GM19351 (cell line): ENCODE measurements around the gene SLC30A10.
"Not testable (repeated sequence)": the region's sequence is repeated elsewhere in the genome, so short reads cannot be mapped to it uniquely, and the experiment has no call there.

Experiments
- ATAC-seq: cut with Tn5 transposase; IDR thresholded peaks from one replicate; pipeline ENCODE4 v1.9.1; 2021; ENCODE audit warnings: mild to moderate bottlenecking, moderate library complexity; ENCODE audit not compliant: unreplicated experiment

SLC30A10 gene

DNA sequence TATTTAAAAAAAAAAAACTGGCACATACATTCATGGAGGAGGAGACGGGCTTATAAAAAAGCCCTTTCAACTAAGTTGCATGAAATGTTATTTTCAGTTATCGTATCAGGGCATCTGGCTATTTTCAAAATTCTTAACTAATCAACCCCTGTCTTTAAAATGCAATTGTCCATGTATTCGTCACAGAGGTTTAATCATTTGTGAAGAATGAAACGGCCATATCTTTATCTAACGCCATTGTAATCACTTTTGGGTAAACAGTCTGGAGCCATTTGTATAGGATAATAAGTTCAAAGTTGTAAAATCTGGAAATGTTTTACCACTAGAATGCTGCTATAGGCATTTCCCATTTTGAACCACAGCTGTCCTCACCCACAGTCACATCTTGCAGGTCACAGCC, 30.4 kb downstream of the SLC30A10 start:
- ATAC-seq: no peak

DNA sequence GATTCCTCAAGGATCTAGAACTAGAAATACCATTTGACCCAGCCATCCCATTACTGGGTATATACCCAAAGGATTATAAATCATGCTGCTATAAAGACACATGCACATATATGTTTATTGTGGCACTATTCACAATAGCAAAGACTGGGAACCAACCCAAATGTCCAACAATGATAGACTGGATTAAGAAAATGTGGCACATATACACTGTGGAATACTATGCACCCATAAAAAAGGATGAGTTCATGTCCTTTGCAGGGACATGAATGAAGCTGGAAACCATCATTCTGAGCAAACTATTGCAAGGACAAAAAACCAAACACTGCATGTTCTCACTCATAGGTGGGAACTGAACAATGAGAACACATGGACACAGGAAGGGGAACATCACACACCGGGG, 36.1 kb downstream of the SLC30A10 start:
- ATAC-seq: not testable (repeated sequence)

DNA sequence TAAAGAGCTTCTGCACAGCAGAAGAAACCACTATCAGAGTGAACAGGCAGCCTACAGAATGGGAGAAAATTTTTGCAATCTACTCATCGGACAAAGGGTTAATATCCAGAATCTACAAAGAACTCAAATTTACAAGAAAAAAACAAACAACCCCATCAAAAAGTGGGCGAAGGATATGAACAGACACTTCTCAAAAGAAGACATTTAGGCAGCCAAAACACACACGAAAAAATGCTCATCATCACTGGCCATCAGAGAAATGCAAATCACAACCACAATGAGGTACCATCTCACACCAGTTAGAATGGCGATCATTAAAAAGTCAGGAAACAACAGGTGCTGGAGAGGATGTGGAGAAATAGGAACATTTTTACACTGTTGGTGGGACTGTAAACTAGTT, 36.5 kb downstream of the SLC30A10 start:
- ATAC-seq: not testable (repeated sequence)

DNA sequence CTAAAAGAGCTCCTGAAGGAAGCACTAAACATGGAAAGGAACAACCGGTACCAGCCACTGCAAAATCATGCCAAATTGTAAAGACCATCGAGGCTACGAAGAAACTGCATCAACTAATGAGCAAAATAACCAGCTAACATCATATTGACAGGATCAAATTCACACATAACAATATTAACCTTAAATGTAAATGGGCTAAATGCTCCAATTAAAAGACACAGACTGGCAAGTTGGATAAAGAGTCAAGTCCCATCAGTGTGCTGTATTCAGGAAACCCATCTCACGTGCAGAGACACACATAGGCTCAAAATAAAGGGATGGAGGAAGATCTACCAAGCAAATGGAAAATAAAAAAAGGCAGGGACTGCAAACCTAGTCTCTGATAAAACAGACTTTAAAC, 39.7 kb downstream of the SLC30A10 start:
- not testable (repeated sequence) for ATAC-seq

DNA sequence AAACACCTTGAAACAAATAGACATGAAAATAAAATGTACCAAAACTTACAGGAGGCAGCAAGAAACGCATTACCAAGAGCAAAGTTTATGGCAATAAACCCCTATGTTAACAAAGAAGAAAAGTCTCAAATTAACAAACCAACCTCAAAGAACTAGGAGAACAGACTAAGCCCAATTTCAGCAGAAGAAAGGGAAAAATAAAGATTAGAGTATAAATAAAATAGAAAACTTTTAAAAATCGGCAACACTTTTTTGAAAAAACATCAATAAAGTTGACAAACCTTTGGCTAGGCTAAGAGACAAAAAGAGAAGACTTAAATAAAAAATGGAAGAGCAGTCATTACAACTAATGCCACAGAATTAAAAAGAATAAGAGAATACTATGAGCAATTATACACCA, 42.7 kb downstream of the SLC30A10 start:
- ATAC-seq: no peak

DNA sequence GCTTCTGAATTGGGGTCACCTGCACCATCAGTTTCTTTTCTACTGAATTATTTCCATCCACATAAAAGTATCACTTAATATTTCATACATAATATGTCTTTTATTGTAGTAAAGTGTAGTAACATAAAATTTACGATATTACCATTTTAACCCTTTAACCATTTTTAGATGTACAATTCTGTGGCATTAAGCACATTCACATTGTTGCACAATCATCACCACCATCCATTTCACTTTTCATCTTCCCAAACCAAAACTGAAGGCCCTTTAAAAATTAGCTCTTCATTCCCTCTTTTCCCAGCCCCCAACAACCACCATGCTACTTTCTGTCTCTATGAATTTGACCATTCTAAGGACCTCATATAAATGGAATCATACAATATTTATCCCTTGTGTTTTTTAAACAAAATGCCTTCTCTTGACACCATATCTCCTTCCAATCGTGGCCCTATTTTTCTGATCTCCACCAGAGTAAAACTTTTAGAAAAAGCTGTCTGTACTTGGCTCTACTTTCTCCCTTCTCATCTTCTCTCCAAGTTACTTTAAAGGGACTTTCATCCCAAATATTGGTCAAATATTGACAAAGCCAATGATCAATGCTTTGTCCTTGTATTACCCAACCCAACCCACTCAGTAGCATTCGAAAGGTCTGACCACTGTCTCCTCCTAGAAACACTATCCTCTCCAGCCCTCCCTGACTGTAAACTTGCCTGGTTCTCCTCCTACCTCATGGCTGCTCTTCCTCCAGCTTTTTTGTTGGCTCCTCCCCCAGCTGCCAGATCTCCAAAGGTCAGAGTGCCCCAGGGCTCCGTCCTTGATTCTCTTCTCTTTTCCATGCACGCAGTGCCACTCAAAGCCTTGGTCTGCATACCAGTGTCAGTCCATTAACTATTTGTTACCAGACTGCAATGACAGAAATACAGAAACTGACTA, 44.7 kb downstream of the SLC30A10 start:
- ATAC-seq: no peak

DNA sequence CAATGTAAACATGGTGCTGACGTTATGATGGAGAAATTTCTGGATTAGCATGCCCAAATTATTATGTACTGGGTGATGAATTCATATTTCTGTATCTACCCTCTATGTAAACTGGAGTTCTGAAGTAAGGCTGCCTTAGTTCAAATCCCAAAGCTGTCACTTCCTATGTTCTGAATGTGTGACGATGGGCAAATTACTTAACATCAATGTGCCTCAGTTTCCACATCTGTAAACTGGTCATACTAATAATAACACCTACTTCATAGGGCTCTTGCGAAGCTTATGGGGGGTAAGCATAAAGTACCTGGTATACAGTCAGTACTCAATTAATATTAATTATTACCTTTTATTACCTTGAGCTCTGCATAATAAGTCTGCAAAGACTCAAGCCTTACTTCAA, 45.6 kb downstream of the SLC30A10 start:
- no peak for ATAC-seq

DNA sequence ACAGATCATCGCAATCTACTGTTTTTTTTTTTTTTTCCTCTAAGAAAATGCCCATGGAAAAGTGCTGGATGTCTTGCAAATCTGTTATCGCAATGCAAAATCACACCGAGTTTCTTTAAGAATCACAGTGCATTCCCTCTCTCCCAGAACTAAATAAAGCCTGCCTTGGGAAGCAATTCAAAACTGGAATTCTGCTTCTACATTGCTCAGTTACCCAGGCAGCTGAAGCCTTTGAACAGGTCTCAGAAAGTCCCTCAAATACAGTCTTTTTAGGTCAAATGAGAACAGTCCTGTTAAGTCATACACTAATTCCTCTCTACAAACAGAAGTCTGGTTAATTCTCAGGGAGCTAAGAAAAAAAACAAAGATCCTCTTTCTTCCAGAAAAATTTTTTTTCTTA, 46.3 kb downstream of the SLC30A10 start:
- no peak for ATAC-seq

DNA sequence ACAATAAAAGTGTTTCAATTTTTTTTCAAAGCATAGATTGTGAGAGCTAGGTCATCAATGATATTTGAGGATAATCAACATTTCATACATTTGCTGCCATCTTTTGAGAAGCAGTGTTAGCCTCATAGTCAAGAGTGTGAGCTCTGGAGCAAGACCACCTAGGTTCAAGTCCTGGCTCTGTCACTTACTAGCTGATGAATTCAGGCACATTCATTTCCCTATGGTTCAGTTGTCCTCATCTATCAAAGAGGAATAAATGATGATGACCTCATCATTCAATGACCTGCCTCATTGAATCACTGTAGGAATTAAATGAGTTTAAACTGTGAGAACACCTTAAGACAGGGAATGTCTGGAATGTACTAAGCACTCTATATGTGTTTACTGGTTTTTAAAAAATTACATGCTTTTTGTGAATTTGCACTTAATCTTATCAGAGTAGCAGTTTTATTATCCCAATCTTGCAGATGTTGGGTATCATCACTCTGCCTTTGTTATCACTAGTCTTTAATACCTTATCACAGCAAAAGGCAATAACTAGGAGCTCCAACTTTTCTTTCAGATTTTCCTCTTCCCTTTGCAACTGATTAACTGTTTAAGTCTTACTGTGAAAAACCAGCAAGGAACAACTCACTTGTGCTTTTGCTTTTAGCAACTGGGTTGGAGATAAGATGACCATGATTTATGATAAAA, 47.4 kb downstream of the SLC30A10 start:
- no peak for ATAC-seq

DNA sequence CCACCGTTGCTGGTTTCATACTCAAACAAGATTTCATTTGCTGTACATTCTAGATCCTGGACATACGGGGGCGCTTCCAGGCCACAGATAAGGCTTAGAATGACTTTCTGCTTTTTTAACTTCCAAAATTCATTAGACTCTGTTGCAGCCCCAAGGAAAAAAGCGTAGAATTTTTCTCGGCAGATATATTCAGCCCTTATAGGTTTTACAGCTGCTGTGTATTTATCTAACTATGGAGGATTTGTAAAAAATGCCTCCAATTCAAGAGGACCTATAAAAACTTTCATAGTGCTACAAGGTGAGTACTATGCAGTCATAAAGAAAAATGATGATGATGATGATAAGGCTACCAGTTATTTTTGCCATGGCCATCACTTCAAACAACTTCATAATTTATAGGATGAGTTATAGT, 51.6 kb downstream of the SLC30A10 start:
- no peak for ATAC-seq

DNA sequence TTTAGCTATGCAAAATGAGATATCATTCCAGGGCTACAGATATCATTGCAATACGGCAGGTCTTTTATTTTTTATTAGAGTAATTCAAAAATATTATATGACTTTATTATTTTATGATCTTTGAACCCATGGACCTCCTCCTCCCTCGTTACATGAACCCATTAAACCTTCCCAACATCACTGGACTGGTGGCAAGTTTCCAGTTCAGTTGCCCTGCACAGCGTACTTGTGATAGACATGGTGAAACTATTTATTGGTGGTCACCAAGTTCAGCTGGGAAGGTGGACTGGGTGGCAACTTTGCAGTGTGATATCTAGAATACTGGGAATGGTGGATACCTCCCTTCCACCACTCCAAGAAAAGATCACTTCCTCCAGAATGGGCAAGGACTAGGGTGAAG, 52.5 kb downstream of the SLC30A10 start:
- no peak for ATAC-seq

DNA sequence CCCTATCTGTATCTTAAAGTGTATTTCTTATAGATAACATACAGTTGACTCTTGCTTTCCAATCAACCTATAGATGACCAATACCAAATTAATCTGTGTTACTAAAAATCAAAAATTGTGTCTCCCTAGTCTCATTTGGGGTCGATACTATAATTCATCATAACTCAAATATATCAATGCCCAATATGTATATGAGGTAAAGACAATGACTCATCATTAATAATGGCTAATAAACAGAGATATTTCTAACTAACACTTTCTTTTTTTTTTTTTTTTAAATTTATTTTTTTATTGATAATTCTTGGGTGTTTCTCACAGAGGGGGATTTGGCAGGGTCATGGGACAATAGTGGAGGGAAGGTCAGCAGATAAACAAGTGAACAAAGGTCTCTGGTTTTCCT, 55.8 kb downstream of the SLC30A10 start:
- ATAC-seq: not testable (repeated sequence)

DNA sequence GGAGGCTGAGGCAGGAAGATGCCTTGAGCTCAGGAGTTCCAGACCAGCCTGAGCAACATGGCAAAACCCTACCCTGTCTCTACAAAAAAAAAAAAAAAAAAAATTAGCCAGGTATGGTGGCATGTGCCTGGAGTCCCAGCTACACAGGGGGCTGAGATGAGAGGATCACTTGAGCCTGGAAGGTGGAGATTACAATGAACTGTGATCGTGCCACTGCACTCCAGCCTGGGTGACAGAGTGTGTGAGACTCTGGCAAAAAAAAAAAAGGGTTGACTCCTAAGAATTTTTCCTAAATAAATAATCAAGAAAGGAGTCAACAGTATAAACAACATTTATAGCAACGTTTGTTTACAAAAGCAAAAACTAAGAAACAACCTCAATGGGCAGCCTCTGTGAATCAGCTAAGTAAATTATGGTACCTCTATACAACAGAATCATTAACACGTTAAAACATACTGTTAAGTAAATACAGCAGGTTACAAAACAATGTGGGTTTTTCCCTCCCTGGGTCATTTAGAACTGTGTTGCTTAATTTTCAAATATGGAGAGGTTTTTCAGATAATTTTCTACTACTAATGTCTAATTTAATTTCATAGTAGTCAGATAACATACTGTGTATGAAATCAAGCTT, 56.8 kb downstream of the SLC30A10 start:
- no peak for ATAC-seq

DNA sequence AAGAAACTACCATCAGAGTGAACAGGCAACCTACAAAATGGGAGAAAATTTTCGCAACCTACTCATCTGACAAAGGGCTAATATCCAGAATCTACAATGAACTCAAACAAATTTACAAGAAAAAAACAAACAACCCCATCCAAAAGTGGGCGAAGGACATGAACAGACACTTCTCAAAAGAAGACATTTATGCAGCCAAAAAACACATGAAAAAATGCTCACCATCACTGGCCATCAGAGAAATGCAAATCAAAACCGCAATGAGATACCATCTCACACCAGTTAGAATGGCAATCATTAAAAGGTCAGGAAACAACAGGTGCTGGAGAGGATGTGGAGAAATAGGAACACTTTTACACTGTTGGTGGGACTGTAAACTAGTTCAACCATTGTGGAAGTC, 59.7 kb downstream of the SLC30A10 start:
- not testable (repeated sequence) for ATAC-seq
